Activated effector memory CD4-positive, alpha-beta T cell treated with anti-CD3 and anti-CD28 coated beads, Interleukin-2, amount 50 U/mL, for 16 hours (primary cell): Measurements from ENCODE around the gene ABHD17C.
"Not testable (repeated sequence)": the region's sequence is repeated elsewhere in the genome, so short reads cannot be mapped to it uniquely, and the experiment has no call there.

Experiments
- DNase-seq: peaks from one replicate; pipeline ENCODE4 v3.0.0-alpha.2; 2020

Gene ABHD17C

GRCh38 chr15:80695099-80695910, at the start of gene ABHD17C:
TSS of gene ABHD17C (plus strand) at chr15:80695310. CDS start at chr15:80695430, 120 bp downstream.
- peak; percentile 81 for DNase-seq

- DNase-seq = no peak
These were observed 49.5 kb upstream of the ABHD17C start for GRCh38 chr15:80645494-80646065.

- not testable (repeated sequence) for DNase-seq
These were observed 47.7 kb upstream of the ABHD17C start for GRCh38 chr15:80647424-80647823.

- no peak for DNase-seq
These were observed 40.8 kb upstream of the ABHD17C start for GRCh38 chr15:80654299-80654698.

GRCh38 chr15:80659375-80659774, 35.7 kb upstream of the ABHD17C start:
- no peak for DNase-seq

GRCh38 chr15:80660119-80660518, 35.0 kb upstream of the ABHD17C start:
- no peak for DNase-seq

GRCh38 chr15:80662129-80662528, 33.0 kb upstream of the ABHD17C start:
- DNase-seq = no peak

- no peak for DNase-seq
These were observed 32.2 kb upstream of the ABHD17C start for GRCh38 chr15:80662757-80663553.

GRCh38 chr15:80665151-80665550, 30.0 kb upstream of the ABHD17C start:
- DNase-seq = no peak

- no peak for DNase-seq
These were observed 27.2 kb upstream of the ABHD17C start for GRCh38 chr15:80667936-80668335.

GRCh38 chr15:80668546-80669236, 26.4 kb upstream of the ABHD17C start:
- no peak for DNase-seq

- no peak for DNase-seq
These were observed 25.3 kb upstream of the ABHD17C start for GRCh38 chr15:80669663-80670273.

GRCh38 chr15:80673561-80674244, 21.4 kb upstream of the ABHD17C start:
- DNase-seq = no peak

- no peak for DNase-seq
These were observed 20.9 kb upstream of the ABHD17C start for GRCh38 chr15:80674245-80674614.

GRCh38 chr15:80677041-80677440, 18.1 kb upstream of the ABHD17C start:
- no peak for DNase-seq

- no peak for DNase-seq
These were observed 15.8 kb upstream of the ABHD17C start for GRCh38 chr15:80679167-80679803.

- no peak for DNase-seq
These were observed 15.3 kb upstream of the ABHD17C start for GRCh38 chr15:80679804-80680175.

- DNase-seq = no peak
These were observed 12.9 kb upstream of the ABHD17C start for GRCh38 chr15:80682201-80682600.

GRCh38 chr15:80684697-80685096, 10.4 kb upstream of the ABHD17C start:
- DNase-seq = no peak

- DNase-seq = no peak
These were observed 9.5 kb upstream of the ABHD17C start for GRCh38 chr15:80685628-80686027.

GRCh38 chr15:80689294-80689693, 5.8 kb upstream of the ABHD17C start:
- DNase-seq = no peak

- DNase-seq = no peak
These were observed 5.4 kb upstream of the ABHD17C start for GRCh38 chr15:80689716-80690115.
